ENCODE data around the gene SMARCAD1. TPM values are rescaled to one million over a fixed set of nuclear protein-coding genes. Genes with fewer than 3 reads are reported as not detected.
"Not testable (repeated sequence)": the region's sequence is repeated elsewhere in the genome, so short reads cannot be mapped to it uniquely, and the experiment has no call there.

Gene SMARCAD1
- total RNA-seq, 2 donors from 2014 or later = 12.2 to 13.8 TPM

GRCh38 chr4:94334476-94334875, 126.8 kb downstream of the SMARCAD1 start:
- intact Hi-C loops (cut with DNase I) = loop anchor here in 1 of 2 donors (10.0 kb wide), 1 partner anchor 390 kb away; no protein-coding TSS in a partner anchor
- ATAC-seq (no peak), DNase-seq (no peak)

GRCh38 chr4:94334962-94335361, 127.3 kb downstream of the SMARCAD1 start:
- DNase-seq = no peak
- intact Hi-C loops (cut with DNase I) = loop anchor here in 1 of 2 donors (10.0 kb wide), 1 partner anchor 390 kb away; no protein-coding TSS in a partner anchor
- peak in 1 of 2 donors; percentile 53 for ATAC-seq

GRCh38 chr4:94336303-94336702, 128.6 kb downstream of the SMARCAD1 start:
- intact Hi-C loops (cut with DNase I) = loop anchor here in 1 of 2 donors (10.0 kb wide), 1 partner anchor 388 kb away; no protein-coding TSS in a partner anchor
- DNase-seq = no peak
- no peak for ATAC-seq

GRCh38 chr4:94336791-94337190, 129.1 kb downstream of the SMARCAD1 start:
- not testable (repeated sequence) for DNase-seq, ATAC-seq
- intact Hi-C loops (cut with DNase I) = loop anchor here in 1 of 2 donors (10.0 kb wide), 1 partner anchor 388 kb away; no protein-coding TSS in a partner anchor

- no peak for ATAC-seq
- intact Hi-C loops (cut with DNase I) = loop anchor here in 1 of 2 donors (10.0 kb wide), 1 partner anchor 386 kb away; no protein-coding TSS in a partner anchor
- DNase-seq = no peak
These were observed 131.2 kb downstream of the SMARCAD1 start for GRCh38 chr4:94338681-94339351.

GRCh38 chr4:94339779-94340178, 132.1 kb downstream of the SMARCAD1 start:
- ATAC-seq (peak in 1 of 2 donors; percentile 47), DNase-seq (no peak)
- intact Hi-C loops (cut with DNase I) = loop anchor here in 1 of 2 donors (10.0 kb wide), 1 partner anchor 385 kb away; no protein-coding TSS in a partner anchor

Other genes with a start within 250 kb of the SMARCAD1 start
- 1 to 10 TPM; 2.0 to 6.4 TPM for gene HPGDS, start 135.0 kb downstream of the SMARCAD1 start, total RNA-seq
- gene PDLIM5, start 244.1 kb downstream of the SMARCAD1 start, total RNA-seq = 100 to 1,000 TPM; 626 to 644 TPM